HepG2 (cell line): ENCODE data around the gene SOX8. TPM values are rescaled to one million over a fixed set of nuclear protein-coding genes. Genes with fewer than 3 reads are reported as not detected.

Experiments used
- CBX1 ChIP-seq: IDR thresholded peaks from one replicate; pipeline ENCODE4 v1.6.1; 2016; ENCODE audit warnings: antibody characterized with exemption, low read depth
- CEBPB ChIP-seq: IDR thresholded peaks from 2 replicates; pipeline ENCODE4 v1.6.1; 2011; ENCODE audit warnings: low read depth, low read length, improper control_type of control experiment, borderline replicate concordance
- EEA1 ChIP-seq: sonication (generic); formaldehyde crosslinking; IDR thresholded peaks from 2 replicates; pipeline ENCODE4 v1.5.1; 2020; ENCODE audit warnings: mild to moderate bottlenecking, missing genetic modification reagents, borderline replicate concordance
- FOXP1 ChIP-seq, 2 experiments: fragments of 450-650 bp in 1 of 2; IDR thresholded peaks; 2 replicates each; pipeline ENCODE4 v1.6.1; 2017 to 2018; ENCODE audit warnings: antibody characterized with exemption in 1 of 2
- GPBP1L1 ChIP-seq: sonication (generic); formaldehyde crosslinking; IDR thresholded peaks from 2 replicates; pipeline ENCODE4 v1.5.0; 2020; ENCODE audit warnings: mild to moderate bottlenecking, missing genetic modification reagents
- MNT ChIP-seq: fragments of 450-650 bp; IDR thresholded peaks from 2 replicates; pipeline ENCODE4 v1.6.1; 2016
- NFATC3 ChIP-seq: sonication (generic); formaldehyde crosslinking; IDR thresholded peaks from 2 replicates; pipeline ENCODE4 v1.5.1; 2020; ENCODE audit warnings: mild to moderate bottlenecking, missing genetic modification reagents
- NR2F1 ChIP-seq, 2 experiments: fragments of 450-650 bp in 1 of 2; formaldehyde crosslinking in 1 of 2; IDR thresholded peaks; 2 replicates each; pipeline versions ENCODE4 v1.5.0 to v1.6.1; 2016 to 2020; ENCODE audit warnings: mild to moderate bottlenecking in 1 of 2, missing compliant biosample characterization in 1 of 2, missing genetic modification reagents in 1 of 2, moderate library complexity in 1 of 2
- RBFOX2 ChIP-seq: fragments of 200-400 bp; formaldehyde crosslinking; IDR thresholded peaks from 2 replicates; pipeline ENCODE4 v1.6.1; 2017; ENCODE audit warnings: low read depth, mild to moderate bottlenecking, low read length
- RXRA ChIP-seq: sonication (generic); formaldehyde crosslinking; IDR thresholded peaks from 2 replicates; pipeline ENCODE4 v1.5.1; 2020; ENCODE audit warnings: missing genetic modification reagents
- SMARCE1 ChIP-seq: fragments of 450-650 bp; IDR thresholded peaks from 2 replicates; pipeline ENCODE4 v1.6.1; 2017; ENCODE audit warnings: borderline replicate concordance
- SP5 ChIP-seq: IDR thresholded peaks from 2 replicates; pipeline ENCODE4 v1.6.1; 2016; ENCODE audit warnings: low read depth, borderline replicate concordance
- THAP8 ChIP-seq: sonication (generic); formaldehyde crosslinking; IDR thresholded peaks from 2 replicates; pipeline ENCODE4 v1.5.1; 2020; ENCODE audit warnings: missing genetic modification reagents, mild to moderate bottlenecking, borderline replicate concordance
- ZNF331 ChIP-seq: sonication (generic); formaldehyde crosslinking; IDR thresholded peaks from 2 replicates; pipeline ENCODE4 v1.4.0; 2020; ENCODE audit warnings: missing genetic modification reagents
- ZNF335 ChIP-seq: sonication (generic); formaldehyde crosslinking; IDR thresholded peaks from 2 replicates; pipeline ENCODE4 v1.4.0; 2020; ENCODE audit warnings: missing genetic modification reagents
- ZNF607 ChIP-seq: sonication (generic); formaldehyde crosslinking; IDR thresholded peaks from 2 replicates; pipeline ENCODE4 v1.5.1; 2020; ENCODE audit warnings: missing genetic modification reagents, mild to moderate bottlenecking, borderline replicate concordance
- ZNF749 ChIP-seq: sonication (generic); formaldehyde crosslinking; IDR thresholded peaks from 2 replicates; pipeline ENCODE4 v1.8.0; 2022; ENCODE audit warnings: mild to moderate bottlenecking, missing genetic modification reagents, moderate library complexity, borderline replicate concordance
- ZUFSP ChIP-seq: sonication (generic); formaldehyde crosslinking; IDR thresholded peaks from 2 replicates; pipeline ENCODE4 v1.9.0; 2021; ENCODE audit warnings: missing genetic modification reagents, mild to moderate bottlenecking, borderline replicate concordance
- polyA plus RNA-seq, 8 experiments: library from polyadenylated mRNA; depleted of rRNA in 3 of 8; stranded (reverse) in 7 of 8; unstranded in 1 of 8; fragments of >200 nt; fragmentation: Illumina TruSeq in 4 of 8; extraction: Trizol in 4 of 8; gene quantifications; 2 replicates each; pipeline versions ENCODE4 v1.2.1 to v1.2.3, GENCODE V29; 2011 to 2016; ENCODE audit warnings: low read depth in 4 of 8, missing spikeins in 1 of 8, mixed read lengths in 1 of 8; ENCODE audit not compliant: insufficient read depth in 1 of 8
- total RNA-seq, 5 experiments: library from RNA; depleted of rRNA; stranded (reverse); fragments of >200 nt; fragmentation: Illumina TruSeq; extraction: Trizol; gene quantifications; 2 replicates each; pipeline ENCODE4 v1.2.3, GENCODE V29; 2016; ENCODE audit warnings: low read depth in 1 of 5
- TF ChIP-seq, protein P1 (sequence below): sonication (generic); formaldehyde crosslinking; conservative IDR thresholded peaks from 2 replicates; pipeline ENCODE4 v1.8.0; 2022; ENCODE audit warnings: low read depth, missing genetic modification reagents
- TF ChIP-seq, protein P2 (sequence below): sonication (generic); formaldehyde crosslinking; IDR thresholded peaks from 2 replicates; pipeline ENCODE4 v1.5.1; 2020; ENCODE audit warnings: missing genetic modification reagents, mild to moderate bottlenecking, borderline replicate concordance

SOX8 gene
- total and polyA plus RNA-seq, 2 of the 13 experiments (the other 11 are each of a cell fraction or from before 2014, with no cell fraction given) = 0.20 to 0.28 TPM

GRCh38 chr16:972316-973002 is 9.1 kb upstream of the SOX8 start (continued):
- TF ChIP-seq CEBPB (peak; percentile 36; the same call in 1 of the 2 replicates), RBFOX2 (peak; percentile 91), FOXP1 (IDR thresholded peaks at IDR 0.05) (no peak), FOXP1 (CRISPR knock-in tag; IDR thresholded peaks at IDR 0.05) (no peak), EEA1 (CRISPR knock-in tag) (no peak), RXRA (CRISPR knock-in tag) (peak; percentile 82; the same call in 1 of the 2 replicates), SMARCE1 (no peak), GPBP1L1 (CRISPR knock-in tag) (no peak), ZNF331 (peak; percentile 56), ZNF607 (CRISPR knock-in tag) (no peak), ZUFSP (CRISPR knock-in tag) (no peak), CBX1 (no peak), MNT (no peak), ZNF749 (CRISPR knock-in tag) (no peak), SP5 (CRISPR knock-in tag) (peak; percentile 14; the same call in 1 of the 2 replicates), THAP8 (CRISPR knock-in tag) (no peak), NR2F1 (CRISPR knock-in tag; IDR thresholded peaks at IDR 0.05) (no peak), NFATC3 (CRISPR knock-in tag) (no peak), ZNF335 (CRISPR knock-in tag) (no peak)
- TF ChIP-seq, protein P1, sequence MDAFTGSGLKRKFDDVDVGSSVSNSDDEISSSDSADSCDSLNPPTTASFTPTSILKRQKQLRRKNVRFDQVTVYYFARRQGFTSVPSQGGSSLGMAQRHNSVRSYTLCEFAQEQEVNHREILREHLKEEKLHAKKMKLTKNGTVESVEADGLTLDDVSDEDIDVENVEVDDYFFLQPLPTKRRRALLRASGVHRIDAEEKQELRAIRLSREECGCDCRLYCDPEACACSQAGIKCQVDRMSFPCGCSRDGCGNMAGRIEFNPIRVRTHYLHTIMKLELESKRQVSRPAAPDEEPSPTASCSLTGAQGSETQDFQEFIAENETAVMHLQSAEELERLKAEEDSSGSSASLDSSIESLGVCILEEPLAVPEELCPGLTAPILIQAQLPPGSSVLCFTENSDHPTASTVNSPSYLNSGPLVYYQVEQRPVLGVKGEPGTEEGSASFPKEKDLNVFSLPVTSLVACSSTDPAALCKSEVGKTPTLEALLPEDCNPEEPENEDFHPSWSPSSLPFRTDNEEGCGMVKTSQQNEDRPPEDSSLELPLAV = no peak
- TF ChIP-seq, protein P2, sequence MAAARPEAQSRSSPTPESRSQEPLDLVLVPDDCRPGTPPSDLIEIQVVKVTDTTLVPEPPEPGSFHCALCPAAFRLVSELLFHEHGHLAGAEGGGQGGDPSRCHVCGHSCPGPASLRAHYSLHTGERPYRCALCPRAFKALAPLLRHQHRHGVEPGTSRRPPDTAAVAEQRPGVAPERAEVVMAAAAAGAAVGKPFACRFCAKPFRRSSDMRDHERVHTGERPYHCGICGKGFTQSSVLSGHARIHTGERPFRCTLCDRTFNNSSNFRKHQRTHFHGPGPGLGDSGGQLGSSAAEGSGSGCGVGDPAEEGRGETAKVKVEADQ (CRISPR knock-in tag) = no peak
